GM21576 (cell line): ENCODE measurements around the gene DMRT3.

Source experiments
- ATAC-seq: cut with Tn5 transposase; IDR thresholded peaks from one replicate; pipeline ENCODE4 v1.9.1; 2021; ENCODE audit warnings: mild to moderate bottlenecking, moderate library complexity; ENCODE audit not compliant: unreplicated experiment

DMRT3 gene

GRCh38 chr9:970151-970996, 6.1 kb upstream of the DMRT3 start:
- no peak for ATAC-seq

- no peak for ATAC-seq
These were observed 4.5 kb upstream of the DMRT3 start for GRCh38 chr9:971901-972500.

GRCh38 chr9:972501-973294, 3.8 kb upstream of the DMRT3 start:
- ATAC-seq = no peak

- ATAC-seq = no peak
These were observed 3.1 kb upstream of the DMRT3 start for GRCh38 chr9:973295-973834.

- no peak for ATAC-seq
These were observed 2.1 kb upstream of the DMRT3 start for GRCh38 chr9:974031-974995.

- ATAC-seq = no peak
These were observed 1.3 kb upstream of the DMRT3 start for GRCh38 chr9:974996-975739.

- no peak for ATAC-seq
These were observed 656 bp upstream of the DMRT3 start for GRCh38 chr9:975740-976257.

GRCh38 chr9:976943-977837, 735 bp downstream of the DMRT3 start:
- no peak for ATAC-seq

- ATAC-seq = no peak
These were observed 1.7 kb downstream of the DMRT3 start for GRCh38 chr9:977838-978830.

- no peak for ATAC-seq
These were observed 3.5 kb downstream of the DMRT3 start for GRCh38 chr9:979983-980382.

GRCh38 chr9:980640-981039, 4.2 kb downstream of the DMRT3 start:
- ATAC-seq = no peak

- ATAC-seq = no peak
These were observed 5.0 kb downstream of the DMRT3 start for GRCh38 chr9:981491-981898.

- no peak for ATAC-seq
These were observed 6.2 kb downstream of the DMRT3 start for GRCh38 chr9:982394-983230.

- no peak for ATAC-seq
These were observed 17.6 kb downstream of the DMRT3 start for GRCh38 chr9:994005-994404.

GRCh38 chr9:995192-995591, 18.7 kb downstream of the DMRT3 start:
- no peak for ATAC-seq

GRCh38 chr9:995781-996180, 19.3 kb downstream of the DMRT3 start:
- no peak for ATAC-seq
